TTC549 (cell line): ENCODE results near the gene PKN1.
"Not testable (repeated sequence)": the region's sequence is repeated elsewhere in the genome, so short reads cannot be mapped to it uniquely, and the experiment has no call there.

Experiments used
- FAIRE-seq: peaks from 2 replicates; lab custom pipeline; 2012; peaks lifted over from hg19 to GRCh38; lab: Jason Lieb, UNC

Gene PKN1

GRCh38 chr19:14432791-14433553 lies at the start of gene PKN1:
Gene PKN1 (plus strand): TSS chr19:14433306. CDS start chr19:14433522, 216 bp downstream.
- no peak for FAIRE-seq

- no peak for FAIRE-seq
Observed at GRCh38 chr19:14383661-14384555, 49.2 kb upstream of the PKN1 start.

GRCh38 chr19:14385492-14385891 lies 47.6 kb upstream of the PKN1 start:
- FAIRE-seq: no peak

- no peak for FAIRE-seq
Observed at GRCh38 chr19:14390548-14390947, 42.6 kb upstream of the PKN1 start.

- FAIRE-seq: no peak
Observed at GRCh38 chr19:14391156-14391821, 41.8 kb upstream of the PKN1 start.

GRCh38 chr19:14393329-14393728 lies 39.8 kb upstream of the PKN1 start:
- no peak for FAIRE-seq

- no peak for FAIRE-seq
Observed at GRCh38 chr19:14394167-14394566, 38.9 kb upstream of the PKN1 start.

GRCh38 chr19:14395262-14395661 lies 37.8 kb upstream of the PKN1 start:
- FAIRE-seq: no peak

GRCh38 chr19:14395710-14396336 lies 37.3 kb upstream of the PKN1 start:
- no peak for FAIRE-seq

- not testable (repeated sequence) for FAIRE-seq
Observed at GRCh38 chr19:14396730-14397129, 36.4 kb upstream of the PKN1 start.

GRCh38 chr19:14397168-14397567 lies 35.9 kb upstream of the PKN1 start:
- FAIRE-seq: not testable (repeated sequence)

- no peak for FAIRE-seq
Observed at GRCh38 chr19:14400951-14401431, 32.1 kb upstream of the PKN1 start.

GRCh38 chr19:14401468-14402195 lies 31.5 kb upstream of the PKN1 start:
- FAIRE-seq: no peak

- no peak for FAIRE-seq
Observed at GRCh38 chr19:14402332-14403144, 30.6 kb upstream of the PKN1 start.

- FAIRE-seq: not testable (repeated sequence)
Observed at GRCh38 chr19:14403145-14403930, 29.8 kb upstream of the PKN1 start.

- no peak for FAIRE-seq
Observed at GRCh38 chr19:14404312-14404711, 28.8 kb upstream of the PKN1 start.

- FAIRE-seq: no peak
Observed at GRCh38 chr19:14405380-14405757, 27.7 kb upstream of the PKN1 start.

- FAIRE-seq: no peak
Observed at GRCh38 chr19:14405758-14406644, 27.1 kb upstream of the PKN1 start.
